Activated naive CD4-positive, alpha-beta T cell treated with anti-CD3 and anti-CD28 coated beads for 36 hours (primary cell): ENCODE data around the gene PDE1A. TPM values are rescaled to one million over a fixed set of nuclear protein-coding genes. Genes with fewer than 3 reads are reported as not detected.

ENCODE experiments used
- CTCF ChIA-PET: fragments of 350-600 bp; sonication (Branson Sonifier 250); formaldehyde crosslinking; loops from one replicate; lab custom pipeline; 2021; ENCODE audit warnings: antibody characterized with exemption; lab: Charles Lee
- DNase-seq: peaks from one replicate; pipeline ENCODE4 v3.0.0-alpha.2; 2020
- H3K27ac Mint-ChIP-seq: one replicate; pipeline ENCODE4 v1.8.0; 2021; ENCODE audit warnings: mild to moderate bottlenecking, mixed read lengths
- H3K27me3 Mint-ChIP-seq: one replicate; pipeline ENCODE4 v1.8.0; 2021; ENCODE audit warnings: low read depth, mixed read lengths
- H3K36me3 Mint-ChIP-seq: one replicate; pipeline ENCODE4 v1.8.0; 2021; ENCODE audit warnings: low read depth, mixed read lengths
- H3K4me1 Mint-ChIP-seq: one replicate; pipeline ENCODE4 v1.8.0; 2021; ENCODE audit warnings: low read depth, mixed read lengths
- H3K4me3 Mint-ChIP-seq: one replicate; pipeline ENCODE4 v1.8.0; 2021; ENCODE audit warnings: mild to moderate bottlenecking, moderate library complexity, mixed read lengths
- H3K9me3 Mint-ChIP-seq: one replicate; pipeline ENCODE4 v1.8.0; 2021; ENCODE audit warnings: mixed read lengths
- intact Hi-C: fragments of 100-400 bp; cut with micrococcal nuclease; formaldehyde crosslinking; loops from one replicate; pipeline ENCODE4 v1.15.1; 2023
- total RNA-seq, 2 experiments: library from RNA; stranded (reverse); gene quantifications; one replicate each; pipeline ENCODE4 v1.2.3, GENCODE V29; 2021

PDE1A gene
- total RNA-seq, 2 experiments from 2014 or later = not detected

- DNase-seq = no peak
- Mint-ChIP-seq H3K27ac (no peak overlapping the region), H3K9me3 (peaks cover 6% of the 10 kb centered on the region), H3K4me1 (no peaks in the 10 kb centered on the region), H3K27me3 (no peaks in the 10 kb centered on the region), H3K4me3 (no peak overlapping the region), H3K36me3 (no peaks in the 10 kb centered on the region)
- intact Hi-C loops = no loop called here
- CTCF ChIA-PET = no interaction called here
These were observed 102.2 kb downstream of the PDE1A start for GRCh38 chr2:182324665-182325064.

- Mint-ChIP-seq H3K4me1 (no peaks in the 10 kb centered on the region), H3K4me3 (no peak overlapping the region), H3K9me3 (peaks cover 6% of the 10 kb centered on the region), H3K36me3 (no peaks in the 10 kb centered on the region), H3K27me3 (no peaks in the 10 kb centered on the region), H3K27ac (no peak overlapping the region)
- no peak for DNase-seq
- intact Hi-C loops = no loop called here
- CTCF ChIA-PET = no interaction called here
These were observed 105.7 kb downstream of the PDE1A start for GRCh38 chr2:182321096-182321495.

GRCh38 chr2:182319556-182320505 is 107.0 kb downstream of the PDE1A start:
- no peak overlapping the region for H3K4me3 Mint-ChIP-seq
- CTCF ChIA-PET = no interaction called here
- H3K36me3 Mint-ChIP-seq = no peaks in the 10 kb centered on the region
- peaks cover 6% of the 10 kb centered on the region for H3K9me3 Mint-ChIP-seq
- DNase-seq = no peak
- H3K27ac Mint-ChIP-seq = no peak overlapping the region
- H3K4me1 Mint-ChIP-seq = no peaks in the 10 kb centered on the region
- intact Hi-C loops = no loop called here
- H3K27me3 Mint-ChIP-seq = no peaks in the 10 kb centered on the region

DNA sequence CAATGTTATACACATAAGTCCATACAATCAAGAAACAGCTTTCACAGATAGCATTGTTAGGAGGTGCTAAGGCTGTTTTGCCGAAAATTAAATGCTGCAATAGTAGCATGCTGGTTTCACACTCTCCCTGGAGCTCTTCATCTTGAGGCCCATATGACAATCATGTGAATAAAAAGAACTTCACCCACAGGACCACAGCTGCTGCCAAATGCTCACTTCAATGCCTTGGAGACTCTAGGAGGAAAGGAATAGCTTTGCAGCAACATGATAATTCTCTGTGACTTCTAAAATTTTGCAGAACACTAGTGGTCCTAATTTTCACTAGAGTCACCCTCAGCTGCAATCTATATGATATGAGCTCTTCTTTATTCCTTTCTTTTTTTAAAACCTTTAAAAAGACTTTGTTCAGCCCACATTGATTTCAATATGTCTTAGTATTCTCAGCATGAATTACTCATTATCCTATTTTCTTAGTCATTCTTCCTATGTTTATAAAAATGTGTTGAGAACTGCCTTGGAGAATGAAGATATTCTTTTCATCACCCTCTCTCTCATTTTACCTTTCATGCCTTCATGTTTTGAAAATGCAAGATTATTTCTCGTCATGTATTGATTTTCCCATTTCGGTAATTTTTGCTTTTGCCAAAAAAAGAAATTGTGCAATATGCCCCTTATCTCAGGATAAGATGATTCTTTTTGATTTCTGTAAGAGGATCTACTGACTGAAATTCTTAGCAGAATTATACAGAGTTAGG is 108.2 kb downstream of the PDE1A start:
- CTCF ChIA-PET = no interaction called here
- Mint-ChIP-seq H3K9me3 (peaks cover 2% of the 10 kb centered on the region), H3K27me3 (no peaks in the 10 kb centered on the region), H3K36me3 (no peaks in the 10 kb centered on the region), H3K27ac (no peak overlapping the region), H3K4me1 (no peaks in the 10 kb centered on the region), H3K4me3 (no peak overlapping the region)
- DNase-seq = no peak
- intact Hi-C loops = no loop called here

DNA sequence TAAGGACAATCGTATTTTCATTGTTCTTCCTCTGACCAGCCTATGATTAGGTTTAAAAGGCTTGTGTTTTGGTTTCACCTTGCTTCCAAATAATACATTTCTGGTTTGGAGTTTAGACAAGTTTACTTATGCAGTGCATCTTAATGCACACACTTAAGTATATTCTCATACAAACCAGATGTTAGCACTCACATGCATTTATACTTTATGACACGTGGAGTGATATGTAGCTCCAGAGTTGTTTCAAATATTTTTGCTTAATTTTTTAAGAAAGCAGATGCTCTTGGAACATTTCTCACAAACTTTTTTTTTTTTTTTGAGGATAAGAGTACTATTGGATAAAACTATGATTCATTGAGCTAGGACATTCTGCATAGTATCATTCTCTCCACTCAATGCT is 109.9 kb downstream of the PDE1A start:
- no peaks in the 10 kb centered on the region for H3K36me3 Mint-ChIP-seq
- intact Hi-C loops = no loop called here
- no peak overlapping the region for H3K27ac Mint-ChIP-seq
- CTCF ChIA-PET = interaction anchor here (0.6 kb wide), 1 partner anchor 871 kb away, joined by 3 read pairs; no protein-coding TSS in a partner anchor
- no peak for DNase-seq
- H3K9me3 Mint-ChIP-seq = no peaks in the 10 kb centered on the region
- no peaks in the 10 kb centered on the region for H3K27me3 Mint-ChIP-seq
- no peak overlapping the region for H3K4me3 Mint-ChIP-seq
- no peaks in the 10 kb centered on the region for H3K4me1 Mint-ChIP-seq

GRCh38 chr2:182302972-182303371 is 123.9 kb downstream of the PDE1A start:
- CTCF ChIA-PET = no interaction called here
- Mint-ChIP-seq H3K9me3 (no peaks in the 10 kb centered on the region), H3K27me3 (no peaks in the 10 kb centered on the region), H3K36me3 (no peaks in the 10 kb centered on the region), H3K27ac (no peak overlapping the region), H3K4me1 (no peaks in the 10 kb centered on the region), H3K4me3 (no peak overlapping the region)
- intact Hi-C loops = no loop called here
- DNase-seq = no peak

- H3K4me3 Mint-ChIP-seq = no peak overlapping the region
- H3K27ac Mint-ChIP-seq = no peak overlapping the region
- intact Hi-C loops = no loop called here
- no peaks in the 10 kb centered on the region for H3K9me3 Mint-ChIP-seq
- no peak for DNase-seq
- no peaks in the 10 kb centered on the region for H3K36me3 Mint-ChIP-seq
- H3K27me3 Mint-ChIP-seq = no peaks in the 10 kb centered on the region
- CTCF ChIA-PET = no interaction called here
- H3K4me1 Mint-ChIP-seq = no peaks in the 10 kb centered on the region
These were observed 124.7 kb downstream of the PDE1A start for GRCh38 chr2:182302174-182302573.

GRCh38 chr2:182301093-182301492 is 125.7 kb downstream of the PDE1A start:
- Mint-ChIP-seq H3K4me1 (no peaks in the 10 kb centered on the region), H3K36me3 (no peaks in the 10 kb centered on the region), H3K4me3 (no peak overlapping the region), H3K27ac (no peak overlapping the region), H3K27me3 (no peaks in the 10 kb centered on the region), H3K9me3 (no peaks in the 10 kb centered on the region)
- CTCF ChIA-PET = no interaction called here
- no peak for DNase-seq
- intact Hi-C loops = no loop called here

- CTCF ChIA-PET = no interaction called here
- no peaks in the 10 kb centered on the region for H3K9me3 Mint-ChIP-seq
- no peak overlapping the region for H3K4me3 Mint-ChIP-seq
- no peak overlapping the region for H3K27ac Mint-ChIP-seq
- no peaks in the 10 kb centered on the region for H3K4me1 Mint-ChIP-seq
- no peaks in the 10 kb centered on the region for H3K36me3 Mint-ChIP-seq
- H3K27me3 Mint-ChIP-seq = no peaks in the 10 kb centered on the region
- no peak for DNase-seq
- intact Hi-C loops = no loop called here
These were observed 126.2 kb downstream of the PDE1A start for GRCh38 chr2:182300608-182301007.

DNA sequence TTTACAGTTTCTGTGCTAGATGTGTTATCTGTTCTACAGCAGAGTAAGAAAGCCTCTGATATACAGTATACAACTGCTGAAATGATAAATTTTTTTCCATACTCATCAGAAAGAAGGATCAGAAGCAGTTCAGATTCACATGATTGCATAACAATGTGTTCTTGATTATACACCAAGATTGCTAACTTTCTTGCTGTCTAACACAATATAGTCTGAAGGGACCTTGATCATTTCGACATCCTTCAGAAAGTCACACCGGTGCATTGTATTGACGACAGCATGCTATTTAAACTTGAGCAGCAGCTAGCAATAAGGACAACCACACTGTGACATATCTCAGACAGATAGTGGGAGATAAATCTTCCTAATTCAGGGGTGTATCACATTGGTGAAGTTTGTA is 127.2 kb downstream of the PDE1A start:
- H3K27me3 Mint-ChIP-seq = peaks cover 1% of the 10 kb centered on the region
- DNase-seq = no peak
- H3K4me1 Mint-ChIP-seq = no peaks in the 10 kb centered on the region
- CTCF ChIA-PET = no interaction called here
- intact Hi-C loops = no loop called here
- H3K9me3 Mint-ChIP-seq = no peaks in the 10 kb centered on the region
- no peak overlapping the region for H3K4me3 Mint-ChIP-seq
- no peak overlapping the region for H3K27ac Mint-ChIP-seq
- H3K36me3 Mint-ChIP-seq = no peaks in the 10 kb centered on the region

- CTCF ChIA-PET = no interaction called here
- Mint-ChIP-seq H3K36me3 (no peaks in the 10 kb centered on the region), H3K9me3 (no peaks in the 10 kb centered on the region), H3K27me3 (peaks cover 4% of the 10 kb centered on the region), H3K4me1 (no peaks in the 10 kb centered on the region), H3K4me3 (no peak overlapping the region), H3K27ac (no peak overlapping the region)
- no peak for DNase-seq
- intact Hi-C loops = no loop called here
These were observed 128.4 kb downstream of the PDE1A start for GRCh38 chr2:182298456-182298855.

- CTCF ChIA-PET = no interaction called here
- DNase-seq = no peak
- H3K36me3 Mint-ChIP-seq = no peaks in the 10 kb centered on the region
- no peak overlapping the region for H3K27ac Mint-ChIP-seq
- intact Hi-C loops = loop anchor here (5.0 kb wide), 1 partner anchor 776 kb away; no protein-coding TSS in a partner anchor
- peaks cover 4% of the 10 kb centered on the region for H3K27me3 Mint-ChIP-seq
- no peak overlapping the region for H3K4me3 Mint-ChIP-seq
- no peaks in the 10 kb centered on the region for H3K4me1 Mint-ChIP-seq
- H3K9me3 Mint-ChIP-seq = no peaks in the 10 kb centered on the region
These were observed 135.5 kb downstream of the PDE1A start for GRCh38 chr2:182291296-182291695.
